Measurements from ENCODE around the gene ZNF106.

GRCh38 chr15:42491539-42492225 lies 741 bp upstream of the ZNF106 start:
- TF ChIP-seq CTCF (IDR thresholded peaks at IDR 0.05) (no peak), ESRRA (CRISPR knock-in tag; IDR thresholded peaks at IDR 0.05; ENCODE audit: borderline replicate concordance) (no peak), ZNF416 (CRISPR knock-in tag; IDR thresholded peaks at IDR 0.05) (no peak), NFYB (CRISPR knock-in tag; conservative IDR thresholded peaks at IDR 0.05; ENCODE audit: low read depth) (no peak), E2F4 (CRISPR knock-in tag; IDR thresholded peaks at IDR 0.05; ENCODE audit: borderline replicate concordance, low read depth) (no peak), AFF4 (CRISPR knock-in tag; IDR thresholded peaks at IDR 0.05; ENCODE audit: borderline replicate concordance) (no peak), FOXK1 (CRISPR knock-in tag; IDR thresholded peaks at IDR 0.05) (no peak), NR2C2 (CRISPR knock-in tag; IDR thresholded peaks at IDR 0.05) (no peak), E2F5 (CRISPR knock-in tag; IDR thresholded peaks at IDR 0.05) (no peak), CREB1 (CRISPR knock-in tag; IDR thresholded peaks at IDR 0.05) (no peak), PREB (CRISPR knock-in tag; IDR thresholded peaks at IDR 0.05; ENCODE audit: borderline replicate concordance) (no peak)
- TF ChIP-seq, protein P1, sequence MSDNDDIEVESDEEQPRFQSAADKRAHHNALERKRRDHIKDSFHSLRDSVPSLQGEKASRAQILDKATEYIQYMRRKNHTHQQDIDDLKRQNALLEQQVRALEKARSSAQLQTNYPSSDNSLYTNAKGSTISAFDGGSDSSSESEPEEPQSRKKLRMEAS (CRISPR knock-in tag; IDR thresholded peaks at IDR 0.05), result no peak
- TF ChIP-seq, protein P2, sequence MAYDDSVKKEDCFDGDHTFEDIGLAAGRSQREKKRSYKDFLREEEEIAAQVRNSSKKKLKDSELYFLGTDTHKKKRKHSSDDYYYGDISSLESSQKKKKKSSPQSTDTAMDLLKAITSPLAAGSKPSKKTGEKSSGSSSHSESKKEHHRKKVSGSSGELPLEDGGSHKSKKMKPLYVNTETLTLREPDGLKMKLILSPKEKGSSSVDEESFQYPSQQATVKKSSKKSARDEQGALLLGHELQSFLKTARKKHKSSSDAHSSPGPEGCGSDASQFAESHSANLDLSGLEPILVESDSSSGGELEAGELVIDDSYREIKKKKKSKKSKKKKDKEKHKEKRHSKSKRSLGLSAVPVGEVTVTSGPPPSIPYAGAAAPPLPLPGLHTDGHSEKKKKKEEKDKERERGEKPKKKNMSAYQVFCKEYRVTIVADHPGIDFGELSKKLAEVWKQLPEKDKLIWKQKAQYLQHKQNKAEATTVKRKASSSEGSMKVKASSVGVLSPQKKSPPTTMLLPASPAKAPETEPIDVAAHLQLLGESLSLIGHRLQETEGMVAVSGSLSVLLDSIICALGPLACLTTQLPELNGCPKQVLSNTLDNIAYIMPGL (CRISPR knock-in tag; IDR thresholded peaks at IDR 0.05), result no peak
